C4-2B (cell line): Measurements from ENCODE around the gene GALR3.

ENCODE experiments used
- H3K27ac ChIP-seq: fragments of 450-650 bp; 2 replicates; pipeline ENCODE4 v1.5.1; 2017
- CTCF ChIP-seq: fragments of 450-650 bp; conservative IDR thresholded peaks from 2 replicates; pipeline ENCODE4 v1.5.1; 2017; ENCODE audit warnings: mild to moderate bottlenecking
- ZFX ChIP-seq: fragments of 450-650 bp; IDR thresholded peaks from 2 replicates; pipeline ENCODE4 v1.6.1; 2017

GALR3 gene

GRCh38 chr22:37831472-37831871 is 8.3 kb downstream of the GALR3 start:
- TF ChIP-seq ZFX: no peak
- no peak for TF ChIP-seq CTCF
- H3K27ac ChIP-seq: no peak overlapping the region

GRCh38 chr22:37832022-37832857 is 9.1 kb downstream of the GALR3 start:
- TF ChIP-seq CTCF (no peak), ZFX (no peak)
- no peak overlapping the region for H3K27ac ChIP-seq

- no peak overlapping the region for H3K27ac ChIP-seq
Measured at GRCh38 chr22:37842015-37842793, 19.0 kb downstream of the GALR3 start.

GRCh38 chr22:37843741-37844089 is 20.5 kb downstream of the GALR3 start:
- H3K27ac ChIP-seq: peak overlapping the region; percentile 83
- no peak for TF ChIP-seq CTCF
- peak; percentile 96; the same call in 1 of the 2 replicates for TF ChIP-seq ZFX

More at GRCh38 chr22:37842015-37842793, 19.0 kb downstream of the GALR3 start:
- no peak for TF ChIP-seq ZFX
- TF ChIP-seq CTCF: no peak

- TF ChIP-seq ZFX (no peak), CTCF (no peak)
- peak overlapping the region; percentile 83 for H3K27ac ChIP-seq
Measured at GRCh38 chr22:37844904-37845329, 21.7 kb downstream of the GALR3 start.

GRCh38 chr22:37846433-37846832 is 23.3 kb downstream of the GALR3 start:
- no peak overlapping the region for H3K27ac ChIP-seq
- TF ChIP-seq CTCF (no peak), ZFX (no peak)

GRCh38 chr22:37848587-37849088 is 25.5 kb downstream of the GALR3 start:
- peak overlapping the region; percentile 97 for H3K27ac ChIP-seq
- TF ChIP-seq ZFX: no peak
- no peak for TF ChIP-seq CTCF
